HG03565 (cell line): ENCODE results near the gene PCDHGB5.
"Not testable (repeated sequence)": the region's sequence is repeated elsewhere in the genome, so short reads cannot be mapped to it uniquely, and the experiment has no call there.

Experiments used
- ATAC-seq: cut with Tn5 transposase; IDR thresholded peaks from one replicate; pipeline ENCODE4 v1.9.1; 2021; ENCODE audit warnings: mild to moderate bottlenecking, moderate library complexity; ENCODE audit not compliant: unreplicated experiment

Gene PCDHGB5

DNA sequence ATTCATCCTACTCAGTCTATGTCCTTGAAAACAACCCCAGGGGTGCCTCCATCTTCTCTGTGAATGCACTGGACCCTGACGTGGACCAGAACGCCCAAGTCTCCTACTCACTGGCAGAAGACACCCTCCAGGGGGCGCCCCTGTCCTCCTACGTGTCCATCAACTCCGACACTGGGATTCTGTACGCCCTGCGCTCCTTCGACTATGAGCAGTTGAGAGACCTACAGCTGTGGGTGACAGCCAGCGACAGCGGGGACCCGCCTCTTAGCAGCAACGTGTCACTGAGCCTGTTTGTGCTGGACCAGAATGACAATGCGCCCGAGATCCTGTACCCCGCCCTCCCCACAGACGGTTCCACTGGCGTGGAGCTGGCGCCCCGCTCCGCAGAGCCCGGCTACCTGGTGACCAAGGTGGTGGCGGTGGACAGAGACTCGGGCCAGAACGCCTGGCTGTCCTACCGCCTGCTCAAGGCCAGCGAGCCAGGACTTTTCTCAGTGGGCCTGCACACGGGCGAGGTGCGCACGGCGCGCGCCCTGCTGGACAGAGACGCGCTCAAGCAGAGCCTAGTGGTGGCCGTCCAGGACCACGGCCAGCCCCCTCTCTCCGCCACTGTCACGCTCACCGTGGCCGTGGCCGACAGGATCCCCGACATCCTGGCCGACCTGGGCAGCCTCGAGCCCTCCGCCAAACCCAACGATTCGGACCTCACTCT is 22.1 kb upstream of the PCDHGB5 start:
- not testable (repeated sequence) for ATAC-seq

GRCh38 chr5:141382469-141383294 is 15.1 kb upstream of the PCDHGB5 start, which contains the start of gene PCDHGA7:
TSS of gene PCDHGA7 (plus strand) at chr5:141382742. CDS start at chr5:141382900, 158 bp downstream.
- ATAC-seq: no peak

DNA sequence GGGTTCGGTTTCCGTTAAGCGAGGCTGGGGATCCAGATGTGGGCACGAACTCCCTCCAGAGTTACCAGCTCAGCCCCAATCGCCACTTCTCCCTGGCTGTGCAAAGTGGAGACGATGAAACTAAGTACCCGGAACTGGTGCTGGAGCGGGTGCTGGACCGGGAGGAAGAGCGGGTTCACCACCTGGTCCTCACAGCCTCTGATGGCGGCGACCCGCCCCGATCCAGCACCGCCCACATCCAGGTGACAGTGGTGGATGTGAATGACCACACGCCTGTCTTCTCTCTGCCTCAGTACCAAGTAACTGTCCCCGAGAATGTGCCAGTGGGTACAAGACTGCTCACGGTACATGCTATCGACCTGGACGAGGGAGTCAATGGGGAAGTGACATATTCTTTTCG is 14.4 kb upstream of the PCDHGB5 start:
- ATAC-seq: no peak

DNA sequence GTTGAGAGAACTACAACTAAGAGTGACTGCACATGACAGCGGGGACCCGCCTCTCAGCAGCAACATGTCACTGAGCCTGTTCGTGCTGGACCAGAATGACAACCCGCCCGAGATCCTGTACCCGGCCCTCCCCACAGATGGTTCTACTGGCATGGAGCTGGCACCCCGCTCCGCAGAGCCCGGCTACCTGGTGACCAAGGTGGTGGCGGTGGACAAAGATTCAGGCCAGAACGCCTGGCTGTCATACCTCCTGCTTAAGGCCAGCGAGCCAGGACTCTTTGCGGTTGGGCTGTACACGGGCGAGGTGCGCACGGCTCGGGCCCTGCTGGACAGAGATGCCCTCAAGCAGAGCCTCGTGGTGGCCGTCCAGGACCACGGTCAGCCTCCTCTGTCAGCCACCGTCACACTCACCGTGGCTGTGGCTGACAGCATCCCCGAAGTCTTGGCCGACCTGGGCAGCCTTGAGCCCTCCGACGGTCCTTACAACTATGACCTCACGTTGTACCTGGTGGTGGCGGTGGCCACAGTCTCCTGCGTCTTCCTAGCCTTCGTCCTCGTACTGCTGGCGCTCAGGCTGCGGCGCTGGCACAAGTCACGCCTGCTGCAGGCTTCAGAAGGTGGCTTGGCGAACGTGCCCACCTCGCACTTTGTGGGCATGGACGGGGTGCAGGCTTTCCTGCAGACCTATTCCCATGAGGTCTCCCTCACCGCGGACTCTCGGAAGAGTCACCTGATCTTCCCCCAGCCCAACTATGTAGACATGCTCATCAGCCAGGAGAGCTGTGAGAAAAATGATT is 13.1 kb upstream of the PCDHGB5 start:
- ATAC-seq: no peak

DNA sequence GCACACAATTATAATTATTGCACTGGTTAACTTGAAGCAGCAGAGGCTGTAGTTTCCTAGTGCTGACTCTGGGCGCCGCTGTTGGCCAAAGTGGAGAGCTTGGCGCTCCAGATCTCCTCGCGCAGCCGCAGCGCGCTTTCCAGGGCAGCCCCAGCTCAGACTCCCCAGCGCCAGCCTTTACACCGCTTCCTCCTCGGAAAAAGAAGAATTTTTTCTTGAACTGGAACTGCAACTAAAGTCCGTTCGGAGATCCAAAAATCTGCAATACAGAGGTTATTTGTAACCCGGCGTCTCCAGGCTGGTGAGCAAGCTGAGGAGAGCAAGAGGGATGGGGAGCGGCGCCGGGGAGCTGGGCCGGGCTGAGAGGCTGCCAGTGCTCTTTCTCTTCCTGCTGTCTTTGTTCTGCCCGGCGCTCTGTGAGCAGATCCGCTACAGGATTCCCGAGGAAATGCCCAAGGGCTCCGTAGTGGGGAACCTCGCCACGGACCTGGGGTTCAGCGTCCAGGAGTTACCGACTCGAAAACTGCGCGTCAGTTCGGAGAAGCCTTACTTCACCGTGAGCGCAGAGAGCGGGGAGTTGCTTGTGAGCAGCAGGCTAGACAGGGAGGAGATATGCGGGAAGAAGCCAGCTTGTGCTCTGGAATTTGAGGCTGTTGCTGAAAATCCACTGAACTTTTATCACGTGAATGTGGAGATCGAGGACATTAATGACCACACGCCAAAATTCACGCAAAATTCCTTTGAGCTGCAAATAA is 10.0 kb upstream of the PCDHGB5 start, which contains the start of gene PCDHGB4:
Gene PCDHGB4, plus strand, starts transcription at position 142 of the 755 bp plus-strand sequence. Its CDS starts 187 bp downstream, at position 329.
- ATAC-seq: not testable (repeated sequence)

GRCh38 chr5:141388661-141389060 is 9.1 kb upstream of the PCDHGB5 start:
- ATAC-seq: no peak

GRCh38 chr5:141389153-141390042 is 8.3 kb upstream of the PCDHGB5 start:
- ATAC-seq: no peak

- no peak for ATAC-seq
Observed at GRCh38 chr5:141392429-141393198, 5.1 kb upstream of the PCDHGB5 start, which contains the start of gene PCDHGA8. TSS of gene PCDHGA8 (plus strand) at chr5:141392633. CDS start at chr5:141392814, 181 bp downstream.

DNA sequence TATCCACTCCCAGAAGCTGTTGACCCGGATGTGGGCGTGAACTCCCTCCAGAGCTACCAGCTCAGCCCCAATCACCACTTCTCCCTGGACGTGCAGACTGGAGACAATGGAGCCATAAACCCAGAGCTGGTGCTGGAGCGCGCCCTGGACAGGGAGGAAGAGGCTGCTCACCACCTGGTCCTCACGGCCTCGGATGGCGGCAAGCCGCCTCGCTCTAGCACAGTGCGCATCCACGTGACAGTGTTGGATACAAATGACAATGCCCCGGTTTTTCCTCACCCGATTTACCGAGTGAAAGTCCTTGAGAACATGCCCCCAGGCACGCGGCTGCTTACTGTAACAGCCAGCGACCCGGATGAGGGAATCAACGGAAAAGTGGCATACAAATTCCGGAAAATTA is 4.5 kb upstream of the PCDHGB5 start:
- no peak for ATAC-seq

DNA sequence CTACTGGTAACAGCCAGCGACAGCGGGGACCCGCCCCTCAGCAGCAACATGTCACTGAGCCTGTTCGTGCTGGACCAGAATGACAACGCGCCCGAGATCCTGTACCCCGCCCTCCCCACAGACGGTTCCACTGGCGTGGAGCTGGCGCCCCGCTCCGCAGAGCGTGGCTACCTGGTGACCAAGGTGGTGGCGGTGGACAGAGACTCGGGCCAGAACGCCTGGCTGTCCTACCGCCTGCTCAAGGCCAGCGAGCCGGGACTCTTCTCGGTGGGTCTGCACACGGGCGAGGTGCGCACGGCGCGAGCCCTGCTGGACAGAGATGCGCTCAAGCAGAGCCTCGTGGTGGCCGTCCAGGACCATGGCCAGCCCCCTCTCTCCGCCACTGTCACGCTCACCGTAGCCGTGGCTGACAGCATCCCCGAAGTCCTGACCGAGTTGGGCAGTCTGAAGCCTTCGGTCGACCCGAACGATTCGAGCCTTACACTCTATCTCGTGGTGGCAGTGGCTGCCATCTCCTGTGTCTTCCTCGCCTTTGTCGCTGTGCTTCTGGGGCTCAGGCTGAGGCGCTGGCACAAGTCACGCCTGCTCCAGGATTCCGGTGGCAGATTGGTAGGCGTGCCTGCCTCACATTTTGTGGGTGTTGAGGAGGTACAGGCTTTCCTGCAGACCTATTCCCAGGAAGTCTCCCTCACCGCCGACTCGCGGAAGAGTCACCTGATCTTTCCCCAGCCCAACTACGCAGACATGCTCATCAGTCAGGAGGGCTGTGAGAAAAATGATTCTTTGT is 3.2 kb upstream of the PCDHGB5 start:
- not testable (repeated sequence) for ATAC-seq

DNA sequence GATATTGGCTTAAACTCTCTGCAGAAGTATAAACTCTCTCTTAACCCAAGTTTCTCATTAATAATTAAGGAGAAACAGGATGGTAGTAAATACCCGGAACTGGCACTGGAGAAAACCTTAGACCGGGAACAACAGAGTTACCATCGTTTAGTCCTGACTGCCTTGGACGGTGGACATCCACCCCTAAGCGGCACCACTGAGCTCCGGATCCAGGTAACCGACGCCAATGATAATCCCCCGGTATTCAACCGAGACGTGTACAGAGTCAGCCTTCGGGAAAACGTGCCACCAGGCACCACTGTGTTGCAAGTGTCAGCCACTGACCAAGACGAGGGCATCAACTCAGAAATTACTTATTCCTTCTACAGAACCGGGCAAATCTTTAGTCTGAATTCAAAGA is 861 bp downstream of the PCDHGB5 start:
- no peak for ATAC-seq

- no peak for ATAC-seq
Observed at GRCh38 chr5:141399555-141400258, 2.0 kb downstream of the PCDHGB5 start.

DNA sequence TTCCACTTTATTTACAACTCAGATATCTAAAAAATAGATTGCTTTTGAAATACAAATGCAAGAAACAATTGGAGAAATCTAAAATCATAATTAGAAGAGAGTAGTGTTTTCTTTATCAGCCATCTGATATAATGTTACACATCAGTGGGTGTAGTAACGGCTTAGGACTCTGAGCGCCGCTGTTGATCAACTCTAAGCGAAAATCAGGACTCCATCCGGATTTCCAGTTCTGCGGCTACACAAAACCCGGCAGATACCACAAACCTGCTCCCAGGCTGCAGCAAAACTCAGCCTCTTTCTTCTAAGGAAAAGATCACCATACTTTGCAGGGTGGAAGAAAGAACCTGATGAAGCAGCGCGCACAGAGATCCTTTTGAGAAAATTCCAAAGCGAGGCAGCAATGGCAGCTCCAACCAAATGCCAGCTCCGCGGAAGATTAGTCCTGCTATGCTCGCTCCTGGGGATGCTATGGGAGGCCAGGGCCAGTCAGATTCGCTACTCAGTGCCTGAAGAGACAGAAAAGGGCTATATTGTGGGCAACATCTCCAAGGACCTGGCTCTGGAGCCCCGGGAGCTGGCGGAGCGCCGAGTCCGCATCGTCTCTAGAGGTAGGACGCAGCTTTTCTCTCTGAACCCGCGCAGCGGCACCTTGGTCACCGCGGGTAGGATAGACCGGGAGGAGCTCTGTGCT is 5.0 kb downstream of the PCDHGB5 start, which contains the start of gene PCDHGA9:
Gene PCDHGA9, plus strand, starts transcription at position 226 of the 691 bp plus-strand sequence. Its CDS starts 175 bp downstream, at position 401.
- no peak for ATAC-seq

DNA sequence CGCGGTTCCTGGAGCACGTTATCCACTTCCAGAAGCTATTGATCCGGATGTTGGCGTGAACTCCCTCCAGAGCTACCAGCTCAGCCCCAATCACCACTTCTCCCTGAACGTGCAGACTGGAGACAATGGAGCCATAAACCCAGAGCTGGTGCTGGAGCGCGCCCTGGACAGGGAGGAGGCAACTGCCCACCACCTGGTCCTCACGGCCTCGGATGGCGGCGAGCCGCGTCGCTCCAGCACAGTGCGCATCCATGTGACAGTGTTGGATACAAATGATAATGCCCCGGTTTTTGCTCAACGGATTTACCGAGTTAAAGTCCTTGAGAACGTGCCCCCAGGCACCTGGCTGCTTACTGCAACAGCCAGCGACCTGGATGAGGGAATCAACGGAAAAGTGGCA is 5.6 kb downstream of the PCDHGB5 start:
- no peak for ATAC-seq

DNA sequence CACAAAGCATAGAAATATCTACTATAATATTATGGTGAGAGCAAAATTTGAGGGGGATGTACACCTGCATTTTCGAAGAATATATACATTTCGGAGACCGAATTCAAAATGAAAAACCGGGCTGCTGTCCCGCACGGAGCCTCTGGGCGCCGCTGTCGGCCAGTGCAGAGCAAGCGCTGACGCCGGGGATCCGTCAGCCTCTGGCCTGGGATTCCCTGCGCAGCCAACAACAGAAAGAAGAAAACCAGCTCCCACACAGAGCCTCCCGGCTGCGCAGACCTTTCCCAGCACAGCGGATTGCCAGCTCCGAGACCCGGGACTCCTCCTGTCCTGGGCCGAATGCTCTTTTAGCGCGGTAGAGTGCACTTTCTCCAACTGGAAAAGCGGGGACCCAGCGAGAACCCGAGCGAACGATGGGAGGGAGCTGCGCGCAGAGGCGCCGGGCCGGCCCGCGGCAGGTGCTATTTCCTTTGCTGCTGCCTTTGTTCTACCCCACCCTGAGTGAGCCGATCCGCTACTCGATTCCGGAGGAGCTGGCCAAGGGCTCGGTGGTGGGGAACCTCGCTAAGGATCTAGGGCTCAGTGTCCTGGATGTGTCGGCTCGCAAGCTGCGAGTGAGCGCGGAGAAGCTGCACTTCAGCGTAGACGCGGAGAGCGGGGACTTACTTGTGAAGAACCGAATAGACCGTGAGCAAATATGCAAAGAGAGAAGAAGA is 10.2 kb downstream of the PCDHGB5 start, which contains the start of gene PCDHGB6:
Gene PCDHGB6, plus strand, starts transcription at position 232 of the 716 bp plus-strand sequence. Its CDS starts 182 bp downstream, at position 414.
- not testable (repeated sequence) for ATAC-seq
